ENCODE data around the gene FAM47E.

GRCh38 chr4:76305971-76306881, 54.7 kb downstream of the FAM47E start, which contains the start of gene STBD1:
- TF ChIP-seq CTCF (optimal IDR thresholded peaks at IDR 0.05 in 1 of 3, IDR thresholded peaks at IDR 0.05 in 1 of 3, conservative IDR thresholded peaks at IDR 0.05 in 1 of 3; ENCODE audit: extremely low read depth in 1 of 3, insufficient read depth in 2 of 3, low read length in 3 of 3) (no peak), EZH2 (IDR thresholded peaks at IDR 0.05; ENCODE audit: low read length) (no peak)

Measured in keratinocyte (primary cell).